ENCODE measurements around the gene ULK2. TPM values are rescaled to one million over a fixed set of nuclear protein-coding genes. Genes with fewer than 3 reads are reported as not detected.
A peak's percentile ranks its signal among the peaks of the same experiment; 100 is the strongest.

ULK2 gene
- total RNA-seq: 38.6 TPM

DNA sequence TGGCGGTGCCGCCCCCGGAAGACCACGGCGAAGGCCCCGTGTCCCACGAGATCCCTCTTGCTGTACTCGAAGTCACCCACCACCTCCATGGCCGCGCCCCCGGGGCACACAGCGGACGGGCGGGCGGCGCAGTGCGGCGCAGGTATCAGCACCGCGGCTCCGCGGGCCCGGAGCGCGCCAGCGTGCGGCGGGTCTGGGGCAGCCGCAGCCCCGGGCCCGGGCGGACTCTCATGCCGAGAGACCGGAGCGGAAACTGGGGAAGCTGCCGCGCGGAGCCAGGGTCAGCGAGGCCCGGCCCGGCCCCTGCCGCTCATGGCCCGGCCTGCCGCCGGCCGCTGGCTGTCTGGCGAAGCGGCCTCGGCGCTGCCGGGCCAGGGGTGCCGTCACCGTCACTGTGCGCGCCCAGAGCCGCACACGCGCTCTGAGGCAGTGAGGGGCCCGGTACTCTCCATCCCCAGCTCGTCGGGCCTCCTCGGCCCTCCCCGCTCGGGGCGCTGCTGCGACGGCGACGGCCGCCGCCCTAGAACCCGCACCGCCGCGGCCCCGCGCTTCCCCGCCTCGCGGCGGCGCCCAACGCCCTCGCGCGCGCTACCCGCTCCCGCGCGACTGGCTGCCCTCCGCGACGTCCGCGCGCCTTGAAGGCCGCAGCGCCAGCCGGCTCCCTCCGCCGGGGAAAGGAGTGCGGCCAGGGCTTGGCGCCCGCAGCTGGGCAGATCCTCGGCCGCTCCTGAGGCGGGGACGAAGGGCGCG is at the start of gene ULK2:
Gene ULK2 (minus strand): TSS at position 608 of the 750 bp plus-strand sequence. CDS start 519 bp downstream, at position 89.
- H3K27me3 ChIP-seq (ENCODE audit: control insufficient read depth in 3 of 3, insufficient read depth in 3 of 3, low read length in 3 of 3): no peaks in the 10 kb centered on the region
- H3K27ac ChIP-seq (ENCODE audit: low read depth, low read length): peak within 1 kb of the TSS; percentile 56
- peak within 1 kb of the TSS; percentile 78 to 80 (median 80) for H3K4me3 ChIP-seq (ENCODE audit: low read length in 3 of 3)
- no peaks in the 10 kb centered on the region for H3K9me3 ChIP-seq (ENCODE audit: control insufficient read depth in 3 of 3, low read length in 3 of 3)
- peak within 1 kb of the TSS; percentile 72 to 85 (median 83) for H3K9ac ChIP-seq (ENCODE audit: low read depth in 1 of 3, low read length in 3 of 3)
- peaks cover 5 to 6% (median 5%) of the 10 kb centered on the region in 3 donors for H3K4me1 ChIP-seq (ENCODE audit: control insufficient read depth in 3 of 3, insufficient read depth in 3 of 3, low read length in 3 of 3)
- peaks cover 0 to 2% (median 0%) of the 10 kb centered on the region in 3 donors for H3K36me3 ChIP-seq (ENCODE audit: control insufficient read depth in 3 of 3, insufficient read depth in 3 of 3, low read length in 3 of 3)

DNA sequence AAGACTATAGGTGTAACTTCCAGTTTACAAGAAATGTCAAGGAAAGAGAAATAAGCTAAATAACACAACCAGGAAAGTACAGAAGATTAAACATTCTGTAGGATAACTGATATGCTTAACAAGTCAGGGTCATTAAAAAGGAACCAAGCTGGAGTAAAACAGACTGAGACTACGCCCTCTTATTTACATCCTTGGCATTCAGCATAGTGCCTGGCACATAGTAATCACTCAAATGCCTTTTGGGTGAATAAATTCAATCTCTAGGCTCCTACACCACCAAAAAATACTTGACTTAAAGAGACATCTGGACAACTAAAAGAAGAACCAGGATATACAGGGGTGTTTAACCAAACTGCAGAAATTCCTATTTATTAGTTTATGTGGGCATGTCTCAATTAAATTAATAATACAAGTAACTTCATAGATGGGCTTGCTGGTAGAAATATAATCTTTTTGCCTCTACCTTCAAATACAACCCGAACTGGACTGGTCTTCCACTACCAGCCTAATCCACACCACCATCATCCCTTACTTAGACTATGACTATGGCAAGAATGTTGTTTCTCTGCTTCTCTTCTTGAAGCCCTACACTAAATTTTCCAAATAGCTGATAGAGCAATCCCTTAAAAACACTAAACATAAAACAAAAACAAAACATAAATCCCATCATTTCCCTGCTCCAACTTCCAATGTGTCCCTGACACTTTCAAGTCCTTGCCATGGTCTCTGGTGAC is 47.7 kb upstream of the ULK2 start:
- Histone ChIP-seq H3K4me3 (ENCODE audit: low read length in 3 of 3) (no peak overlapping the region), H3K36me3 (ENCODE audit: control insufficient read depth in 3 of 3, insufficient read depth in 3 of 3, low read length in 3 of 3) (peaks cover 15 to 53% (median 39%) of the 10 kb centered on the region in 3 donors), H3K9ac (ENCODE audit: low read depth in 1 of 3, low read length in 3 of 3) (no peak overlapping the region), H3K4me1 (ENCODE audit: control insufficient read depth in 3 of 3, insufficient read depth in 3 of 3, low read length in 3 of 3) (no peaks in the 10 kb centered on the region), H3K9me3 (ENCODE audit: control insufficient read depth in 3 of 3, low read length in 3 of 3) (no peaks in the 10 kb centered on the region), H3K27me3 (ENCODE audit: control insufficient read depth in 3 of 3, insufficient read depth in 3 of 3, low read length in 3 of 3) (no peaks in the 10 kb centered on the region), H3K27ac (ENCODE audit: low read depth, low read length) (no peak overlapping the region)

- peaks cover 19 to 46% (median 46%) of the 10 kb centered on the region in 3 donors for H3K36me3 ChIP-seq (ENCODE audit: control insufficient read depth in 3 of 3, insufficient read depth in 3 of 3, low read length in 3 of 3)
- H3K4me3 ChIP-seq (ENCODE audit: low read length in 3 of 3): no peak overlapping the region
- H3K9ac ChIP-seq (ENCODE audit: low read depth in 1 of 3, low read length in 3 of 3): no peak overlapping the region
- H3K4me1 ChIP-seq (ENCODE audit: control insufficient read depth in 3 of 3, insufficient read depth in 3 of 3, low read length in 3 of 3): no peaks in the 10 kb centered on the region
- H3K9me3 ChIP-seq (ENCODE audit: control insufficient read depth in 3 of 3, low read length in 3 of 3): no peaks in the 10 kb centered on the region
- H3K27ac ChIP-seq (ENCODE audit: low read depth, low read length): no peak overlapping the region
- H3K27me3 ChIP-seq (ENCODE audit: control insufficient read depth in 3 of 3, insufficient read depth in 3 of 3, low read length in 3 of 3): no peaks in the 10 kb centered on the region
These were observed 43.3 kb upstream of the ULK2 start for GRCh38 chr17:19911033-19911432.

DNA sequence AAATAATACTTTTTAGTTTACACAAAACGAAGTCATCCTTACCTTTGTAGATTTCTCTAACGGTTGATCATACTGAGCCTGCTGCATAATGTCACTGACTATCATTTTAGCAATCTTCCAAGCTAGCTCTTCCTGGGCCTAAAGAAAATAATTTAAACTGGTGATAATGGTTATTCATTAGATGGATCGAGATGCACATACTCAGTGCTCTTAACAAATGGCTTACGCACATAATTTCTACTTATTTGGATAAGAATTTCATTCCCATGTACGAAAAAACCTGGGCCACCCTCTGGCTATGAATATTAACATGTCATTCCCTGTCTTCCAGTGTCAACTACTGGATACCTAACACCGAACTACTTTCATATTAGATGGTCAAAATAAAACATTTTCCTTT is 41.4 kb upstream of the ULK2 start:
- no peak overlapping the region for H3K27ac ChIP-seq (ENCODE audit: low read depth, low read length)
- H3K4me1 ChIP-seq (ENCODE audit: control insufficient read depth in 3 of 3, insufficient read depth in 3 of 3, low read length in 3 of 3): no peaks in the 10 kb centered on the region
- H3K9ac ChIP-seq (ENCODE audit: low read depth in 1 of 3, low read length in 3 of 3): no peak overlapping the region
- no peak overlapping the region for H3K4me3 ChIP-seq (ENCODE audit: low read length in 3 of 3)
- H3K36me3 ChIP-seq (ENCODE audit: control insufficient read depth in 3 of 3, insufficient read depth in 3 of 3, low read length in 3 of 3): peaks cover 24 to 53% (median 44%) of the 10 kb centered on the region in 3 donors
- H3K9me3 ChIP-seq (ENCODE audit: control insufficient read depth in 3 of 3, low read length in 3 of 3): no peaks in the 10 kb centered on the region
- H3K27me3 ChIP-seq (ENCODE audit: control insufficient read depth in 3 of 3, insufficient read depth in 3 of 3, low read length in 3 of 3): no peaks in the 10 kb centered on the region

DNA sequence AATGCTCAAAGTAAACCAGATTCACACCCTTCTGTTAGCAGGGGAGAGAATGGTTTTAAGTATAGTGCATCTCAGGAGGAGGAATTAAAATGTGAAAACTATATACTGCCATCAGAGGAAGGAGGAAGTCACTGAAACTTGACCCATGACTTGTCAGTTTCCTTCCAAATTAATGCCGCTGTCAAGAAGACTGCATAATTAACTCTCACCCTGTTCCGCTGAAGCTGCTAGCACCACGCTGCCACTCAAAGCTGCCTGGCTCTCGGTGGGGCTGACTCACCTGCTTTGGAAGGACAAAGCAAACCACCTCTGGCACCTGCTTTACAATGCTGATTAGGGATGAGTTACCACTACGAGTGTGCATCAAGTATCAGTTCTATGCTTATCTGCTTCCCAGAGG is 37.8 kb upstream of the ULK2 start:
- no peaks in the 10 kb centered on the region for H3K9me3 ChIP-seq (ENCODE audit: control insufficient read depth in 3 of 3, low read length in 3 of 3)
- H3K9ac ChIP-seq (ENCODE audit: low read depth in 1 of 3, low read length in 3 of 3): no peak overlapping the region
- H3K4me1 ChIP-seq (ENCODE audit: control insufficient read depth in 3 of 3, insufficient read depth in 3 of 3, low read length in 3 of 3): no peaks in the 10 kb centered on the region
- H3K27ac ChIP-seq (ENCODE audit: low read depth, low read length): no peak overlapping the region
- no peaks in the 10 kb centered on the region for H3K27me3 ChIP-seq (ENCODE audit: control insufficient read depth in 3 of 3, insufficient read depth in 3 of 3, low read length in 3 of 3)
- H3K4me3 ChIP-seq (ENCODE audit: low read length in 3 of 3): no peak overlapping the region
- peaks cover 20 to 52% (median 44%) of the 10 kb centered on the region in 3 donors for H3K36me3 ChIP-seq (ENCODE audit: control insufficient read depth in 3 of 3, insufficient read depth in 3 of 3, low read length in 3 of 3)

- no peak overlapping the region for H3K27ac ChIP-seq (ENCODE audit: low read depth, low read length)
- H3K27me3 ChIP-seq (ENCODE audit: control insufficient read depth in 3 of 3, insufficient read depth in 3 of 3, low read length in 3 of 3): no peaks in the 10 kb centered on the region
- H3K9me3 ChIP-seq (ENCODE audit: control insufficient read depth in 3 of 3, low read length in 3 of 3): no peaks in the 10 kb centered on the region
- no peak overlapping the region for H3K9ac ChIP-seq (ENCODE audit: low read depth in 1 of 3, low read length in 3 of 3)
- peaks cover 20 to 52% (median 48%) of the 10 kb centered on the region in 3 donors for H3K36me3 ChIP-seq (ENCODE audit: control insufficient read depth in 3 of 3, insufficient read depth in 3 of 3, low read length in 3 of 3)
- no peaks in the 10 kb centered on the region for H3K4me1 ChIP-seq (ENCODE audit: control insufficient read depth in 3 of 3, insufficient read depth in 3 of 3, low read length in 3 of 3)
- no peak overlapping the region for H3K4me3 ChIP-seq (ENCODE audit: low read length in 3 of 3)
These were observed 37.2 kb upstream of the ULK2 start for GRCh38 chr17:19904924-19905323.

GRCh38 chr17:19904412-19904811 is 36.7 kb upstream of the ULK2 start:
- Histone ChIP-seq H3K4me1 (ENCODE audit: control insufficient read depth in 3 of 3, insufficient read depth in 3 of 3, low read length in 3 of 3) (no peaks in the 10 kb centered on the region), H3K9me3 (ENCODE audit: control insufficient read depth in 3 of 3, low read length in 3 of 3) (no peaks in the 10 kb centered on the region), H3K4me3 (ENCODE audit: low read length in 3 of 3) (no peak overlapping the region), H3K27ac (ENCODE audit: low read depth, low read length) (no peak overlapping the region), H3K36me3 (ENCODE audit: control insufficient read depth in 3 of 3, insufficient read depth in 3 of 3, low read length in 3 of 3) (peaks cover 17 to 47% (median 43%) of the 10 kb centered on the region in 3 donors), H3K27me3 (ENCODE audit: control insufficient read depth in 3 of 3, insufficient read depth in 3 of 3, low read length in 3 of 3) (no peaks in the 10 kb centered on the region), H3K9ac (ENCODE audit: low read depth in 1 of 3, low read length in 3 of 3) (no peak overlapping the region)

GRCh38 chr17:19900809-19901208 is 33.1 kb upstream of the ULK2 start:
- H3K27ac ChIP-seq (ENCODE audit: low read depth, low read length): no peak overlapping the region
- H3K9ac ChIP-seq (ENCODE audit: low read depth in 1 of 3, low read length in 3 of 3): no peak overlapping the region
- no peak overlapping the region for H3K4me3 ChIP-seq (ENCODE audit: low read length in 3 of 3)
- H3K27me3 ChIP-seq (ENCODE audit: control insufficient read depth in 3 of 3, insufficient read depth in 3 of 3, low read length in 3 of 3): no peaks in the 10 kb centered on the region
- H3K9me3 ChIP-seq (ENCODE audit: control insufficient read depth in 3 of 3, low read length in 3 of 3): no peaks in the 10 kb centered on the region
- H3K36me3 ChIP-seq (ENCODE audit: control insufficient read depth in 3 of 3, insufficient read depth in 3 of 3, low read length in 3 of 3): peaks cover 11 to 31% (median 23%) of the 10 kb centered on the region in 3 donors
- H3K4me1 ChIP-seq (ENCODE audit: control insufficient read depth in 3 of 3, insufficient read depth in 3 of 3, low read length in 3 of 3): peaks cover 0 to 4% (median 3%) of the 10 kb centered on the region in 3 donors

GRCh38 chr17:19897903-19898302 is 30.2 kb upstream of the ULK2 start:
- Histone ChIP-seq H3K9ac (ENCODE audit: low read depth in 1 of 3, low read length in 3 of 3) (no peak overlapping the region), H3K4me1 (ENCODE audit: control insufficient read depth in 3 of 3, insufficient read depth in 3 of 3, low read length in 3 of 3) (peaks cover 0 to 4% (median 3%) of the 10 kb centered on the region in 3 donors), H3K4me3 (ENCODE audit: low read length in 3 of 3) (no peak overlapping the region), H3K27ac (ENCODE audit: low read depth, low read length) (no peak overlapping the region), H3K36me3 (ENCODE audit: control insufficient read depth in 3 of 3, insufficient read depth in 3 of 3, low read length in 3 of 3) (peaks cover 2 to 7% (median 2%) of the 10 kb centered on the region in 3 donors), H3K9me3 (ENCODE audit: control insufficient read depth in 3 of 3, low read length in 3 of 3) (no peaks in the 10 kb centered on the region), H3K27me3 (ENCODE audit: control insufficient read depth in 3 of 3, insufficient read depth in 3 of 3, low read length in 3 of 3) (no peaks in the 10 kb centered on the region)
